IMR-90 (cell line): ENCODE measurements around the gene SYNPO. TPM values are rescaled to one million over a fixed set of nuclear protein-coding genes. Genes with fewer than 3 reads are reported as not detected.

ENCODE experiments used
- ATAC-seq: fragments of 200-7000 bp; cut with Tn5 transposase; 2 replicates; pipeline ENCODE4 v1.9.1; 2020; ENCODE audit warnings: low read depth, mild to moderate bottlenecking, moderate library complexity
- BruUV-seq: library from RNA; stranded (reverse); fragments of 400-500 nt; replicated peaks from 2 replicates; lab custom pipeline; 2021; lab: Mats Ljungman, UMichigan
- CTCF ChIA-PET: fragments of 300-600 bp; formaldehyde crosslinking; extraction: SDS; loops from one replicate; lab custom pipeline; 2021; ENCODE audit warnings: antibody characterized with exemption; lab: Yijun Ruan, JAX
- POLR2A ChIA-PET: fragments of 300-600 bp; sonication (Branson Sonifier 250); formaldehyde crosslinking; loops from one replicate; lab custom pipeline; 2022; ENCODE audit warnings: antibody characterized with exemption; ENCODE audit not compliant: unreplicated experiment; lab: Charles Lee
- DNase-seq: peaks from one replicate; pipeline ENCODE4 v3.0.0; 2013
- H2AFZ ChIP-seq: replicated peaks from 2 replicates; pipeline ENCODE3; 2013; ENCODE audit warnings: low read length, mild to moderate bottlenecking; ENCODE audit not compliant: poor library complexity
- H2AK5ac ChIP-seq: 2 replicates; pipeline ENCODE4 v1.6.1; 2013; ENCODE audit warnings: low read depth, low read length, inconsistent platforms
- H2AK9ac ChIP-seq: replicated peaks from 2 replicates; pipeline ENCODE3; 2013; ENCODE audit warnings: mild to moderate bottlenecking, low read depth, low read length, moderate library complexity; ENCODE audit not compliant: poor library complexity
- H2BK120ac ChIP-seq: 2 replicates; pipeline ENCODE4 v1.6.1; 2013; ENCODE audit warnings: low read depth, low read length, inconsistent platforms
- H2BK15ac ChIP-seq: 3 replicates; pipeline ENCODE4 v1.6.1; 2013; ENCODE audit warnings: low read depth, low read length, inconsistent platforms
- H2BK20ac ChIP-seq: 2 replicates; pipeline ENCODE4 v1.6.1; 2013; ENCODE audit warnings: low read depth, mild to moderate bottlenecking, inconsistent platforms, low read length, moderate library complexity
- H2BK5ac ChIP-seq: 2 replicates; pipeline ENCODE4 v1.6.1; 2013; ENCODE audit warnings: mild to moderate bottlenecking, low read depth, low read length, inconsistent platforms; ENCODE audit not compliant: poor library complexity, severe bottlenecking
- H3K14ac ChIP-seq: replicated peaks from 2 replicates; pipeline ENCODE4 v1.6.1; 2013; ENCODE audit warnings: low read depth, low read length, inconsistent platforms
- H3K18ac ChIP-seq: 2 replicates; pipeline ENCODE4 v1.6.1; 2013; ENCODE audit warnings: low read depth, low read length, control low read depth
- H3K23ac ChIP-seq: 2 replicates; pipeline ENCODE4 v1.6.1; 2013; ENCODE audit warnings: low read depth, low read length, inconsistent platforms
- H3K27ac ChIP-seq: 2 replicates; pipeline ENCODE4 v1.5.1; 2013; ENCODE audit warnings: mild to moderate bottlenecking, control low read depth, low read length; ENCODE audit not compliant: insufficient read depth
- H3K27me3 ChIP-seq: 2 replicates; pipeline ENCODE4 v1.6.1; 2013; ENCODE audit warnings: low read length; ENCODE audit not compliant: control insufficient read depth, insufficient read depth
- H3K36me3 ChIP-seq: 2 replicates; pipeline ENCODE4 v1.6.1; 2013; ENCODE audit warnings: low read length, mixed read lengths; ENCODE audit not compliant: control insufficient read depth, insufficient read depth
- H3K4ac ChIP-seq: 2 replicates; pipeline ENCODE4 v1.6.1; 2013; ENCODE audit warnings: low read depth, low read length, inconsistent platforms
- H3K4me1 ChIP-seq: 2 replicates; pipeline ENCODE4 v1.6.1; 2013; ENCODE audit warnings: low read length, mixed read lengths; ENCODE audit not compliant: control insufficient read depth, insufficient read depth
- H3K4me2 ChIP-seq: 2 replicates; pipeline ENCODE4 v1.6.1; 2013; ENCODE audit warnings: low read depth, mild to moderate bottlenecking, control low read depth, low read length, moderate library complexity
- H3K4me3 ChIP-seq: 2 replicates; pipeline ENCODE4 v1.5.1; 2013; ENCODE audit warnings: low read depth, mild to moderate bottlenecking, control low read depth, low read length, moderate library complexity; ENCODE audit not compliant: insufficient read depth
- H3K56ac ChIP-seq: 2 replicates; pipeline ENCODE4 v1.6.1; 2013; ENCODE audit warnings: low read length, inconsistent platforms; ENCODE audit not compliant: insufficient read depth; ENCODE audit errors: extremely low read depth
- H3K79me1 ChIP-seq, 2 experiments: 2 replicates each; pipeline ENCODE4 v1.6.1; 2013; ENCODE audit warnings: low read length in 2 of 2, inconsistent platforms in 1 of 2, low read depth in 1 of 2
- H3K9ac ChIP-seq: 2 replicates; pipeline ENCODE4 v1.6.1; 2013; ENCODE audit warnings: low read depth, low read length, control low read depth
- H3K9me1 ChIP-seq: 2 replicates; pipeline ENCODE4 v1.6.1; 2013; ENCODE audit warnings: low read length, inconsistent platforms; ENCODE audit not compliant: insufficient read depth
- H3K9me3 ChIP-seq: 2 replicates; pipeline ENCODE4 v1.6.1; 2013; ENCODE audit warnings: low read length; ENCODE audit not compliant: control insufficient read depth, insufficient read depth
- H4K20me1 ChIP-seq: 2 replicates; pipeline ENCODE4 v1.6.1; 2013; ENCODE audit warnings: low read length, inconsistent platforms; ENCODE audit not compliant: insufficient read depth
- H4K5ac ChIP-seq: 2 replicates; pipeline ENCODE4 v1.6.1; 2013; ENCODE audit warnings: mild to moderate bottlenecking, low read depth, low read length, control low read depth
- H4K8ac ChIP-seq, 2 experiments: 2 replicates each; pipeline ENCODE4 v1.6.1; 2013; ENCODE audit warnings: low read depth in 2 of 2, low read length in 2 of 2, control low read depth in 1 of 2, inconsistent platforms in 1 of 2
- H4K91ac ChIP-seq: 2 replicates; pipeline ENCODE4 v1.6.1; 2013; ENCODE audit warnings: low read depth, low read length, inconsistent platforms; ENCODE audit not compliant: insufficient read depth
- CHD1 ChIP-seq: IDR thresholded peaks from 2 replicates; pipeline ENCODE4 v1.6.1; 2012; ENCODE audit warnings: low read depth, low read length, improper control_type of control experiment
- MAZ ChIP-seq: IDR thresholded peaks from 2 replicates; pipeline ENCODE4 v1.6.1; 2012; ENCODE audit warnings: low read depth, mild to moderate bottlenecking, low read length, improper control_type of control experiment, moderate library complexity, borderline replicate concordance
- NFE2L2 ChIP-seq: fragments of 150-350 bp; IDR thresholded peaks from 2 replicates; pipeline ENCODE4 v1.6.1; 2016; ENCODE audit warnings: low read depth, mild to moderate bottlenecking, low read length
- POLR2A ChIP-seq: IDR thresholded peaks from 2 replicates; pipeline ENCODE4 v1.6.1; 2012; ENCODE audit warnings: mild to moderate bottlenecking, low read depth, low read length
- RAD21 ChIP-seq: IDR thresholded peaks from 2 replicates; pipeline ENCODE4 v1.6.1; 2012; ENCODE audit warnings: low read length, improper control_type of control experiment
- RCOR1 ChIP-seq: IDR thresholded peaks from 2 replicates; pipeline ENCODE4 v1.6.1; 2012; ENCODE audit warnings: mild to moderate bottlenecking, low read length, improper control_type of control experiment; ENCODE audit not compliant: insufficient replicate concordance
- RFX5 ChIP-seq: IDR thresholded peaks from 2 replicates; pipeline ENCODE4 v1.8.0; 2012; ENCODE audit warnings: low read depth, mild to moderate bottlenecking, low read length, moderate library complexity
- SMC3 ChIP-seq: fragments of 150-350 bp; IDR thresholded peaks from 2 replicates; pipeline ENCODE4 v1.6.1; 2016; ENCODE audit warnings: low read depth, mild to moderate bottlenecking, antibody characterized with exemption, low read length, moderate library complexity
- WGBS, 2 experiments: methylation state at CpG; one replicate each; pipeline versions ENCODE4 v1.1.5 to v1.1.7; 2013; ENCODE audit warnings: missing lambda C conversion rate in 2 of 2; ENCODE audit not compliant: insufficient read length in 1 of 2; ENCODE audit errors: extremely low coverage in 2 of 2; 5-methylcytosine and 5-hydroxymethylcytosine counted together
- dilution Hi-C: fragments of 300-500 bp; cut with HindIII; formaldehyde crosslinking; loops from one replicate; pipeline ENCODE4 v1.14.3; 2018; ENCODE audit warnings: low sequenced_read_pairs; ENCODE audit not compliant: unreplicated experiment
- in situ Hi-C: fragments of 300-500 bp; cut with MboI; formaldehyde crosslinking; loops from 3 replicates; pipeline ENCODE4 v1.14.3; 2019; ENCODE audit warnings: low sequenced_read_pairs, inconsistent platforms, mixed read lengths
- intact Hi-C: fragments of 100-400 bp; cut with micrococcal nuclease; formaldehyde crosslinking; loops from 2 replicates; pipeline ENCODE4 v1.10.0; 2022
- polyA plus RNA-seq, 3 experiments: library from polyadenylated mRNA; depleted of rRNA; stranded (reverse); fragments of >200 nt; gene quantifications; 2 replicates each; pipeline ENCODE4 v1.2.3, GENCODE V29; 2012; ENCODE audit warnings: low replicate concordance in 1 of 3
- total RNA-seq: library from RNA; depleted of rRNA; stranded (reverse); fragments of >200 nt; gene quantifications from 2 replicates; pipeline ENCODE4 v1.2.3, GENCODE V29; 2012
- TF ChIP-seq, protein P1 (sequence below): conservative IDR thresholded peaks from 2 replicates; pipeline ENCODE4 v1.5.1; 2012; ENCODE audit warnings: mild to moderate bottlenecking, low read depth, low read length, improper control_type of control experiment

Gene SYNPO
- total and polyA plus RNA-seq, 2 of the 4 experiments (the other 2 are of a cell fraction) = 3.0 to 24.8 TPM

DNA sequence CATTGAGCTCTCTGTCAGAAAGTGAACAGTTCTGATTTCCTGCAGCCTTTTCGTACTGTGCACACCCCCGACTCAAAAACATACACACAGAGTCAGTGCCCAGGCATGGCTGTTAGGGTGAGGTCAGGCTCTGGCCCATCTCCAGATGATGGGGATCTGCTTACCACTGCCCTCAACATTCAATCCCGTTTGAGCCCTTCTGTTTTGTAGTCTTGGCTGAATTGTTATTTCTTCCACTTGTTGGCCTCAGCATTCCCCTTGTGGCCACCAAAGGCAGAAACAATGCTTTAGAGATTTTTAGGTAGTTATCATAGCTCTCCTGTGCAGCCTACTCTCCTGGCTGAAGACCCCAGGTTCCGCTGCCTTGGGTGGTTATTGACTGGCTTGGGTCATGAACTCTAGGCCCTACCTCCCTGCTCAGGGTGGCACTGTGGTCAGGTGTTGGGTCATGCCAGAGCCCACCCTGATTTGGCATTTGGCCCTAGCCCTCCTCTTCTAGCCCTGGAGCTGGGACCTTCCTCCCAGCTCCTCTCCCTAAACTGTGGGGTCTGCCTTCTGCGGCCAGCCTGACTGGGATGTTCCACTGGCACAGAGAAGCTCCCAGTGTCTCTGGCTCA lies 12.8 kb downstream of the SYNPO start:
- 67% methylated on average over 2 of the region's 5 CpGs; no CpG with 5 or more reads in 1 of the 2 experiments for WGBS, 2 experiments
- Histone ChIP-seq H2AK9ac (no peak overlapping the region), H2BK5ac (no peak overlapping the region), H3K9me1 (peaks cover 2% of the 10 kb centered on the region; the same call in 1 of the 2 replicates), H3K18ac (no peak overlapping the region), H2AFZ (no peak overlapping the region), H3K56ac (no peak overlapping the region), H4K91ac (no peak overlapping the region), H2BK120ac (no peak overlapping the region), H4K20me1 (peaks cover 44% of the 10 kb centered on the region), H2AK5ac (no peak overlapping the region), H3K9me3 (no peaks in the 10 kb centered on the region), H2BK15ac (no peak overlapping the region), H3K14ac (no peak overlapping the region), H3K4me2 (no peak overlapping the region), H3K9ac (no peak overlapping the region), H3K27ac (peak overlapping the region; percentile 12; the same call in 1 of the 2 replicates), H3K36me3 (peaks cover 58% of the 10 kb centered on the region), H4K8ac (no peak overlapping the region), H2BK20ac (no peak overlapping the region), H3K27me3 (no peaks in the 10 kb centered on the region), H3K4ac (no peak overlapping the region), H3K79me1 (peaks cover 26 to 36% of the 10 kb centered on the region in 2 experiments), H4K5ac (no peak overlapping the region), H3K23ac (no peak overlapping the region), H3K4me3 (no peak overlapping the region), H3K4me1 (peaks cover 29% of the 10 kb centered on the region)
- ChIA-PET CTCF (interaction anchor here (0.8 to 1.2 kb wide), 3 partner anchors 10 to 109 kb away, joined by 3 to 4 read pairs (median 3); no protein-coding TSS in a partner anchor), POLR2A (interaction anchor here (0.7 to 1.3 kb wide), 3 partner anchors 9 to 93 kb away, joined by 3 read pairs; no protein-coding TSS in a partner anchor)
- DNase-seq = peak; percentile 72
- in situ Hi-C loops = loop anchor here (5.0 kb wide), 2 partner anchors 91 to 201 kb away; no protein-coding TSS in a partner anchor
- dilution Hi-C loops = no loop called here
- TF ChIP-seq RFX5 = no peak
- no peak for TF ChIP-seq CHD1
- no peak for TF ChIP-seq MAZ
- TF ChIP-seq POLR2A = no peak
- TF ChIP-seq SMC3 = peak; percentile 39; the same call in 1 of the 2 replicates
- TF ChIP-seq RAD21 = peak; percentile 56
- TF ChIP-seq RCOR1 = no peak
- TF ChIP-seq, protein P1, sequence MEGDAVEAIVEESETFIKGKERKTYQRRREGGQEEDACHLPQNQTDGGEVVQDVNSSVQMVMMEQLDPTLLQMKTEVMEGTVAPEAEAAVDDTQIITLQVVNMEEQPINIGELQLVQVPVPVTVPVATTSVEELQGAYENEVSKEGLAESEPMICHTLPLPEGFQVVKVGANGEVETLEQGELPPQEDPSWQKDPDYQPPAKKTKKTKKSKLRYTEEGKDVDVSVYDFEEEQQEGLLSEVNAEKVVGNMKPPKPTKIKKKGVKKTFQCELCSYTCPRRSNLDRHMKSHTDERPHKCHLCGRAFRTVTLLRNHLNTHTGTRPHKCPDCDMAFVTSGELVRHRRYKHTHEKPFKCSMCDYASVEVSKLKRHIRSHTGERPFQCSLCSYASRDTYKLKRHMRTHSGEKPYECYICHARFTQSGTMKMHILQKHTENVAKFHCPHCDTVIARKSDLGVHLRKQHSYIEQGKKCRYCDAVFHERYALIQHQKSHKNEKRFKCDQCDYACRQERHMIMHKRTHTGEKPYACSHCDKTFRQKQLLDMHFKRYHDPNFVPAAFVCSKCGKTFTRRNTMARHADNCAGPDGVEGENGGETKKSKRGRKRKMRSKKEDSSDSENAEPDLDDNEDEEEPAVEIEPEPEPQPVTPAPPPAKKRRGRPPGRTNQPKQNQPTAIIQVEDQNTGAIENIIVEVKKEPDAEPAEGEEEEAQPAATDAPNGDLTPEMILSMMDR = peak; percentile 48
- TF ChIP-seq NFE2L2 = no peak
- intact Hi-C loops = no loop called here
- peak; percentile 9; the same call in 1 of the 2 replicates for ATAC-seq
- no TSS peak for BruUV-seq
